GOT3 (cell line): ENCODE results near the gene GRK7.
"Not testable (repeated sequence)": the region's sequence is repeated elsewhere in the genome, so short reads cannot be mapped to it uniquely, and the experiment has no call there.

ENCODE experiments used
- DNase-seq: peaks from one replicate; lab custom pipeline; 2025; ENCODE audit warnings: mixed read lengths; lab: John Stamatoyannopoulos, UW

Gene GRK7

DNA sequence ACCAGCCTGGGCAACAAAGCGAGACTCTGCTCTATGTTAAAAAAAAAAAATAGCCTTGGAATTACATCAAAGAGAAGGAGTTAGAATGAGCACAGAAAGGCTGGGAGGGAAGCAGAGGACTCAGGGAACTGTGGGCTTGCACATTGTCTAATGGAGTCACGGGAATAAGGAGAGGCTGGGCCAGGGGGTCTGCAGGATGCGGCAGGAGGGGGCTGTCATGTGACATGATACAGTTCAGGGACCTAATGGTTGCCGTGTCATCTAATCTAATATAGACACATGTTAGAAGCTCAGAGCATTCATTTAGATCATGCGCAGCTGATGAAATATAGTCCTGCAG, 32.5 kb downstream of the GRK7 start:
- no peak for DNase-seq

DNA sequence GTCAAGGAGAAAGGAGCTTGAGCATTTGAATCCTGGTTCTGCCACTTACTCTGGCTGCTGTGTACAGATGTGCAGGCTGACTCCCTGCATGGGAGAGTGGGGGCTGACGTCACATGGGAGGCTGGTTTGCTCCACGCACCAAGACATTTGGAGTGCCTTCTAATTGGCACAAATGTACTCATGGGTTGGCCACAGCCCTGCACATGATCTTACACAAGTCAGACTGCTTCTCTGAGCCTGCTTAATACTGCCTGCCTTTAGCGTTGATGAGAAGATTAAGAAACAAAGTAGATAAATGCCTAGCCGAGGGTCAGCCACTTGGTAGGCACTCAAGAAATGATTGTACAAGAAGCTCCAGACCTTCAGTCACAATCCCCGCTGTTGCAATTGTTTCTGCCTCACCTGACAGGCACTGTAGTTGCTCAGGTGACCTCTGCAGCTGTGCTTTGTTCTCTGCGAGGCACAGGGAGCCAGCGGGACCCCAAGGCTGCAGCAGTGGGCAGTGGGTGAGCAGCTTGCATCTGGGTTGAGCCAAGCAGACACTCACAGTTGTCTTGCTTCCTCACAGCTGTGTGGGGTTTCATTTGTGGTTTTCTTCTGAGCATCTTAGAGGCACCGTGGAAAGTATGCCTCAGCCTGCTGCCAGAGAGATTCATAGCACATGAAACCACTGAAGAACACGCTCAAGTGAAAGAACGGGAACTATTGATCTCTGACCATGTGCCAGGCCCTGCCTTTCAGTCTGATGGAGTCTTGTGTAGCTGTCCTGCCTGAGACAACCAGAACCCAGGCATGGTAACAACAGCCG, 33.1 kb downstream of the GRK7 start:
- no peak for DNase-seq

DNA sequence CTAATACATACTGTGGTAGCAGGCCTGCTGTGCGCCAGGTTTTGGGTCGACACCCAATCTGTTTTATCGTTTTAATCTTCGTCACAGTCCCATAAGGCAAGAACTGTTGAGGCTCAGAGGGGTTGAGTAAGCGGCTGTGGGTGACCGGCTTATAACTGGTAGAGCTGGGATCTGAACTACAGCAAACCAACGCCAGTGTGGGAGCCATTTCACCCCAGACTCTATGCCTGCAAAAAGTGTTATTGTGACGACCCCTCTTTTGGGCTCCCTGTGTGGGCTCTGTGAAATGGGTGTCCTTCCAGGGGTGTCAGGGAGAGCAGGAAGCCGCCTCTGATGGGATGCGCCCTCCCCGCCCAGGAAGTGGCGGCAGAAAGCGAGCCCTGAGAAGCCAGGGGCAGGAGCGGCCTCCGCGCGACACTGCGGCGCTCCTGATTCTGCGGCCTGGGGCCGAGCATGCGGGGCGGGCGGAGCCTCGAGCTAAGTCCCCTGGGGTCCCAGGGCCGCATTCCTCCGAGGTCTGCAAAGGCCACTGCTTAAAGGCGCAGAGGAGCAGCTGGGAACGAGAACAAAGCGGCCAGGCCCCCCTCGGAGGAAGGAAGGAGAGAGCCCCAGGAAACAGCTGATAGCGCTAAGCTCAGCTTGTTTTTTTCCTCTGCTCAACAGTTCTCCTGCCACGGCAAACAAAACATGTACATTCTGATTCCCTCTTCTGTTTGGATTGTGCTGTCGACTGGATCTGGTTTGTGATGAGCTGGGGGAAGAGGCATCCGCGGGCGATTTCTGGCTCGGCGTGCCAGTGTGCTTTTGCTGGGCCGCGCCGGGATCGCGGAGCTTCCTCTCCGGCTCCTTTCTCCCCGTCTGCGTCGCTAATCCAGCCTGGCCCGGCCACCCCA, 33.9 kb downstream of the GRK7 start:
- no peak for DNase-seq

DNA sequence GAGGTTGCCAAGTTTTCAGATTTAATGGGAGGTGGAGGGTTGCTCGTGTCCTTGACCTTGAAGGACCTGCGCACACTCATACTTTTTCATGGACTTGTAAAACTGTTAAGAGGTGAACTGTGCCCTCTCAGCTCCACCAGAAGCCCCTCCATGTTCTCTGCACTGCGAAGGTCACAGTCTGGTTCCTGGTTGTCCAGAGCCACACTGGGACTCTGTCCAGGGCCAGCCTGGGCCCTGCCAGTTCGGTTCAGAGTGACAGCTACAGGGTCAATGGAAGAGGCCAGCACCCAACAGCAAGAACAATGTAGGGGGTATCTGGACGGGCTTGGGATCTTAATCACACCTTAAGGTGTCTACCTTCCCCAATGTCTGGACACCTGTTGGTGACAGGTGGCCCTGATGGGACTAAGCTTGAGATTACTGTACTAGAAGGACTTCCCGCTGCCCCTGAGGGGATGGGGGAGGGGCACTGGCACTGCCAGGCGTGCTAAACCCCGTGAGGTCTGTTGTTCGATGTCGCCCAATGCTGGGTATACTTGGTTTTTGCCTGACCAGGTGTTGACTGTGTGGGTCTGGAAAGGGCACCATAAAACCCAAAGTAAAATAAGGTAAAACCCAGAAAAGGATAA, 34.7 kb downstream of the GRK7 start:
- DNase-seq = no peak

DNA sequence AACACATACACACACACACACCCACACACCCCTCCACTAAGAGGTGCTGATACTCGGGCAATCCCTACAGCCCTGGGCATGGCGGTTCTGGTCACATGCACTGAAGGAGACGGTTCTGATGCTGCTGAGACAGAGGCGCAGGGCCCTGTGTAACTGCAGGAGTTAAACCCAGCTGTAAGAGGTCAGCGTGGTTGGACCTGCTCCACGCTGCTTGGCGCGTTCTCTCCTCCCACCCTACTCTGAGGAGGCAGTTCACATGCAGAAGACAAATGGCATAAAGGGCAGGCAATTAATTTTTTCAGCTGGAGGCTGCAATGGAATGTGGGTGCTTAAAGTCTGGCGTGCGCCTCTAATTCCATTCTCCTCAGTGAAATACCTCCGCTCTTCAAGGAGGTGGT, 35.2 kb downstream of the GRK7 start:
- no peak for DNase-seq

DNA sequence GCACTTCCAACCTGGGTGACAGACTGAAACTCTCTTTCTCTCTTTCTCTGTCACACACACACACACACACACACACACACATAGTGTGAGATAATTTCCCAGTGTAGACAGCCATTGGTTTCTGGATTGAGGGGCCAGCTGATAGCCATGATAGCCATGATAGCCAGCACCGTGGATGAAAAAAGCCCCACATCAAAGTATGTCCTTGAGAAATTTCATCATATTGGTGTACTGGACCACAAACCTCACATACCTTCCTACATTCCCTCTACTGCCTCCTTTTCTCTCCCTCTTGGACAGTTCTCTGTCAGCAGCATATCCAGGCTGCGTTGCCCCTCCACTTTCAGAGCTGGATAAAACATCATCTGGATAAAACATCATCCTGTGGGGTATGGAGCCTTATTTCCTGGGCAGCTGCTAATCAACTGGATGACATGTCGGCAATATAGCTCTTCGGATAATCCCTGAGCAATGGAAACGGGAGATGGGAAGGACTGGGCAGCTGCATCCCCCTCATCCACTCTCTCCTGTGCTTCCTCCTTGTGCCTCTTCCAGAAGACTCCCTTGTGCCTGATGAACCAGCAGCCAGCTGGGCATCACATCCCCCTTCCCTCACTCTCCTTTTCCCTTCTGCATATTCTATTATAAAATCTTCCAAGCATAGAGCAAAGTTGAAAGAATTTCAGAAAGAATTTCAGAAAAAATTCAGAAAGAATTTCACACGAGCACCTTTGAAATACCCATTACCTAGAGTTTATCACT, 39.3 kb downstream of the GRK7 start:
- DNase-seq = no peak

DNA sequence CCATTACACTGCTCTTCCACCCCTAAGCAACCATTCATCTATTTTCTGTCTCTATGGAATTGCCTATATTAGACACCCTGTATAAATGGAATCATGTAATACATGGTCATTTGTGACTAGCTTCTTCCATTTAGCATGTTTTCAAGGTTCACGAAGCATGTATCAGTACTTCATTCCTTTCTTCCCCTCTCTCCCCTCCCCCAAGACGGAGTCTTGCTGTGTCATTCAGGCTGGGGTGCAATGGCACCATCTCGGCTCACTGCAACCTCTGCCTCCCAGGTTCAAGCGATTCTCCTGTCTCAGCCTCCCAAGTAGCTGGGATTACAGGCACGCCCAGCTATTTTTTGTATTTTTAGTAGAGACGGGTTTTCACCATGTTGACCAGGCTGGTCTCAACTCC, 40.3 kb downstream of the GRK7 start:
- DNase-seq = not testable (repeated sequence)

DNA sequence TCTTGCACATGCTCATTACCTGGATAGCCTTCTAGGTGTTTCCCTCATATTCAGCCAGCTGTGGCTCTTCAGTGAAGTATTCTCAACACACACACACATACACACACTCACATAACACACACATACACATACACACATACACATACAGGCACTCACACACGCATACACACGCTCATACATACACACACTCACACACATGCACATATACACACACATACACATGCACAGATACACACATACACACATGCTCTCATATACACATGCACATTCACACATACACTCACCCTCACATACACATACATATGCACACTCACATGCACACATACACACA, 41.2 kb downstream of the GRK7 start:
- no peak for DNase-seq

DNA sequence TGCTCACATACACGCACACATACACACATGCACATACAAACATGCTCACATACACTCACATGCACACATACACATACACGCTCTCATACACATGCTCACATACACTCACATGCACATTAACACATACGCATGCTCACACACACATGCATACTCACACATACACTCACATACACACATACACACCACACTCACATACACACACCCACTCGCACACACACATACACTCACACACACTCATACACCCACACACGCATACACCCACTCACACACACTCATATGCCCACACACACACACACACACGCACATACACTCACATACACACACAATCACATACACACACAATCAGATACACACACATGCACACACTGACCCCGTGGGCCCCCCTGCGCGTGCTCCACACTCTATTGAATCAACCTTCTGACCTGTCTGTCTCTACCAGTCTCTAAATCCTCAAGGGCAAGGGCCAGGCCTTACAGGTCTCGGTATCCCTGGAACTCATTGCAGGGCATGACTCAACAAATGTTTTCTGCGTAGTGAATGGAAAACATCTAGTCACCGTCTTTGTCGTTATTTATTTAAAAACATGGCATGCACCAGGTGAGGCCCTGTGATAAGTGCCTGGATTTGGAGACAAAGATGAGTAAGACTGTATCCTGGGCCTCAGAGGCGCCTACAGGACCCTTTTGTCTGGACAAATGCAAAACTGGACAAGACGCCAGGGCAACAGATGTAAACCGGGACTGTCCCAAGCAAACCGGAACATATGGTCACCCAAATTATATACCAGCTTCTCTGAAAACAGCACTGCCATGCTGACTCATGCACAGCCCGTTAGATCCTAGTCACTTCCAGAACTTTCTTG, 41.8 kb downstream of the GRK7 start:
- no peak for DNase-seq

DNA sequence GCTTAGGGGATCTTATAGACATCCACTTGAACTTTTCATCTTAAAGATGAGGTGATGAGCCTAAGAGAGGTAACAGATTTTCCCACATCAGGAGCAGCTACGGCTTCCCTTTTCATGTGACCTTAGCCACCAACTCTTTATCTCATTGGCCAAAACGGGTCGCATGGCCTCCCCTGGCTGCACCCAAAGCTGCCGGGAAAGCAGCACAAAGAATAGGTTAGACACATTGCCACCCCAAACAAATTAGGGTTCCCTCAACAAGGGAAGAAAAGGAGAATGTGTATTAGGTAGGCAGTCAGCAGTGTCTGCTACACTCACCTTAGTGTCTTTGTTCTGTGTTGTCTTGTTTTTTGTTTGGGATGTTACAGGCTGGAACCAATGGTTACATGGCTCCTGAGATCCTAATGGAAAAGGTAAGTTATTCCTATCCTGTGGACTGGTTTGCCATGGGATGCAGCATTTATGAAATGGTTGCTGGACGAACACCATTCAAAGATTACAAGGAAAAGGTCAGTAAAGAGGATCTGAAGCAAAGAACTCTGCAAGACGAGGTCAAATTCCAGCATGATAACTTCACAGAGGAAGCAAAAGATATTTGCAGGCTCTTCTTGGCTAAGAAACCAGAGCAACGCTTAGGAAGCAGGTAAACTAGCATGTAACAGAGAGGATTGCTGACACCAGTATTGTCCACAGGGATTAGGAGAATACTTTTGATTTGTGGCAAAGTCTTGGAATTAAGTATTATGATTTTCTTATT, 44.2 kb downstream of the GRK7 start:
- DNase-seq = no peak

DNA sequence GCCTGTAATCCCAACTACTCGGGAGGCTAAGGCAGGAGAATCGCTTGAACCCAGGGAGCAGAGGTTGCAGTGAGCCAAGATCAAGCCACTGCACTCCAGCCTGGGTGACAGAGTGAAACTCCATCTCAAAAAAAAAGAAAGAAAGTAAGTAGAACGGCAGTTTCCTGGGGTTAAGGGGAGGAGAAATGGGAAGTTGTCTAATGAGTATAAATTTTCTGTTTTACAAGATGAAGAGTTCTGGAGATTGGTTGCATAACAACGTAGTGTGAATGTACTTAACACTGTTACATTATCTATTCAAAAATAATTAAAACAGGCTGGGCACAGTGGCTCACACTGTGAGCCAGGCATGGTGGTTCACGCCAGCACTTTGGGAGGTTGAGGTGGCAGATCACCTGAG, 45.4 kb downstream of the GRK7 start:
- no peak for DNase-seq

DNA sequence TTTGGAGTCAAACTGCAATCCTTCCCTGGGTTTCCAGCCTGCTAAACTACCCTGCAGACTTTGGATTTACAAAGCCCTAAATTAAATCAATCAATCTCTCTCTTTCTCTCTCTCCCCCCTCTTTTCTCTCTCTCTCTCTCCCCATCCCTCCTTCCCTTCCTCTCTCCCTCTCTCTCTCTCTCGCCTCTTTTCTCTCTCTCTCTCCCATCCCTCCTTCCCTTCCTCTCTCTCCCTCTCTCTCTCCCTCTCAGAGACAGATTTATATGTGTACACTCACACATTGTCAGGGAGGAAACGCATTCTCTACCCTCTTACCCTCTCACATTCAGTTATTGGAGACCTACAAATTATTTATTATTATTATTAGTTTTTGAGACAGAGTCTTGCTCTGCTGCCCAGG, 47.0 kb downstream of the GRK7 start:
- DNase-seq = no peak

DNA sequence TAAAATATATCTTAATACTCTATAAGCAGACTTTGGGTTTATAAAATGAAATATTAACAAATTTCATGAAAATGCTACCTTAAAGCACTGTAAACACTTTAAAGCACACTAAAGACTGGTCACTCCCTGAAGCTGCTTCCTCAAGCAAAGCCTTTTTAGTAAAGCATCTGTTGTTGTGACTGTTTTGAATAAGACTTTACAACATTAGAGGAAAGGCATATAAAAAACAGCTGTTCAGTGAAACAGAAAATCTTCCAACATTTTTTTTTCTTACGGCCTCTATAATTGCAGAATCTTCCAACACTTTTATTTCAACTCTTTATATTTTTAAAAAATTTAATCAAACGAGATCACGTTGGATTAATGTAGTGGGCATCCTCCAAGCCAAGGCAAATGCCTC, 48.1 kb downstream of the GRK7 start:
- no peak for DNase-seq

DNA sequence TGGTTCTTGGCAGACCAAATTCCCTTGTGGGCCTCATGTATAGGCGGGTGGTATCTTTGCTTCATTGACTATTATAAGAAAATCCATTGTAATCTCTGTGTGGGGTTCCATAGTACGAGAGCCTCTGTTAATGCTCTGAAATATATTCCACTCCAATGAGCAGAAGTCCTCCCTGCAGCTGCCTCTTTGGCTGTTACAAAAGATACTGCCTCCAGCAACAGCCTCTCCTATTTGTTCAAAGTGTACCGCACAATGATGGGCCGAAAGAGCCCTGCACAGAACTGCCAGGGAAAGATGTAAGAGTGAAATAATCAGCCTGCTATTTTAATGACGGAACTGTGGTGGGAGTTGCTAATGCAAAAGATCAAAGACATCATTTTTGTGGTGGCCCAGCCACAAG, 48.9 kb downstream of the GRK7 start:
- no peak for DNase-seq

DNA sequence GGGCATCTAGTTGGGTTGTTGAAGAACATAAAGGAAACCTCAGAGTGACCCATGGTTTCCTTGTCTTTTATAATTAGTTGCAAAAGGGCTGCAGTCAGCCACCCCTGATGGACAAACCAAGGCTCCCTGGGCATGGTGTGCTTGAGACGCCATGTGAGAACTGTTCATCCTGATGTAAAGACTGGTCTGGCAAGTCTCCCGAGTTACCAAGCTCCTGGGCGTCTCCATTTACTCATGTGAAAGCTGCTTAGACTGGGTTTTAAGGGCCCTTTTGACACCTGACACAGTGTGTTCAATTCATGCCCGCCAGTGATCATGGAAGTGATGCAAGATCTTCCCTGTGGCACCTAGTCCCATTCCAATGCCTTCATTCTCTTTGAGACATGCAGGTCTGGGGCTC, 49.4 kb downstream of the GRK7 start:
- no peak for DNase-seq
